A673 (cell line): ENCODE data around the gene AATK.

ENCODE experiments used
- CTCF ChIP-seq: fragments of 300-800, 200-600 bp; sonication (generic); conservative IDR thresholded peaks from 2 replicates; pipeline ENCODE4 v1.5.1; 2017; ENCODE audit warnings: low read depth, mild to moderate bottlenecking, antibody characterized with exemption, low read length, moderate library complexity, mixed read lengths
- EZH2 ChIP-seq: fragments of 200-600 bp; sonication (generic); IDR thresholded peaks from 2 replicates; pipeline ENCODE4 v1.6.1; 2017; ENCODE audit warnings: borderline replicate concordance, low read depth, mild to moderate bottlenecking, mixed read lengths, antibody characterized with exemption, low read length; ENCODE audit not compliant: poor library complexity, severe bottlenecking

DNA sequence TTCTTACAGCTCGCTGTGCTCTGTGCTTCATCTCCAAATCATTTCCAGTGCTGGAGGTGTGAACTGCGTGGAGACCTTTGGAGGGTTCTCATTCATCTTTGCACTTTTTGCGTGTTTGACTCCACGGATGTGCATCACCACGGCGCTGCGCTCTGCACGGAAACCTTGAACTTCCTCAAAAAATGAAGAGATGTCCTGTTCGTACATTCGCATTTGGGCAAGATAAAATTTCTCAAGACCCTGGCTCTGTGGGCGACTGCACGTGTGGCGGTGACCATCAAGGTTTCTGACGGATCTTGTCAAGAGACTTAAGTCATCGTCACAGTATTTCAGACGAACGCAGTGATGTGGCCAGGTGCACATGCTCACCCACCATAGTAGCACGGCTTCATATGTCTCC, 11.1 kb downstream of the AATK start:
- no peak for TF ChIP-seq CTCF
- TF ChIP-seq EZH2, result no peak
